RWPE1 (cell line): ENCODE data around the gene HYDIN.
A peak's percentile ranks its signal among the peaks of the same experiment; 100 is the strongest.

Experiments used
- CTCF ChIA-PET: fragments of 350-600 bp; sonication (Branson Sonifier 250); formaldehyde crosslinking; extraction: SDS; loops from one replicate; lab custom pipeline; 2021; lab: Yijun Ruan, JAX
- POLR2A ChIA-PET: fragments of 400-600 bp; formaldehyde crosslinking; extraction: SDS; loops from one replicate; lab custom pipeline; 2020; ENCODE audit warnings: antibody characterized with exemption; ENCODE audit not compliant: low non-redundant PET; lab: Yijun Ruan, JAX
- DNase-seq: peaks from one replicate; pipeline ENCODE4 v3.0.0; 2012; ENCODE audit warnings: low spot score
- H3K27ac ChIP-seq: fragments of 450-650 bp; 2 replicates; pipeline ENCODE4 v1.5.1; 2017
- TF ChIP-seq, protein P1 (sequence below): fragments of 450-650 bp; conservative IDR thresholded peaks from 2 replicates; pipeline ENCODE4 v1.5.1; 2017; ENCODE audit warnings: low read depth, mild to moderate bottlenecking

Gene HYDIN

DNA sequence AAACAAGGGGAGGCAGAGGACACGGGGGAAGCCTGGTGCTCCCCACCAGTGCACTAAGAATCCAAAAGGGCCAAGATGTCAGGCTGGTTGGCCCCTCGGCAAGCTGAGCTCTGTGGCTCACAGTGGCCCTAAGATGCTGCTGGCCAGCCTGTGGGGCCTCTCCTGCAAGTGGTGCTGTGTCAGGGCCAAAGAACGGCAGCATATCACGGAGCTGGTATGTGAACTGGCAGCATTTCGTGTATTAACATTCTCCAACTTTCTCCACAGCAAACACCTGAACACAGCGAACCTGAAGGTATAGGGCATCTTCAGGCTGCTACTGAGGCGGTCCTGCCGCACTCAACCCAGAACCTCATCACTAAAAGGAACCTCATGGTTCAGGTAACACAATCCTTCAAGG, 464.3 kb downstream of the HYDIN start:
- ChIA-PET CTCF (no interaction called here), POLR2A (no interaction called here)
- TF ChIP-seq, protein P1, sequence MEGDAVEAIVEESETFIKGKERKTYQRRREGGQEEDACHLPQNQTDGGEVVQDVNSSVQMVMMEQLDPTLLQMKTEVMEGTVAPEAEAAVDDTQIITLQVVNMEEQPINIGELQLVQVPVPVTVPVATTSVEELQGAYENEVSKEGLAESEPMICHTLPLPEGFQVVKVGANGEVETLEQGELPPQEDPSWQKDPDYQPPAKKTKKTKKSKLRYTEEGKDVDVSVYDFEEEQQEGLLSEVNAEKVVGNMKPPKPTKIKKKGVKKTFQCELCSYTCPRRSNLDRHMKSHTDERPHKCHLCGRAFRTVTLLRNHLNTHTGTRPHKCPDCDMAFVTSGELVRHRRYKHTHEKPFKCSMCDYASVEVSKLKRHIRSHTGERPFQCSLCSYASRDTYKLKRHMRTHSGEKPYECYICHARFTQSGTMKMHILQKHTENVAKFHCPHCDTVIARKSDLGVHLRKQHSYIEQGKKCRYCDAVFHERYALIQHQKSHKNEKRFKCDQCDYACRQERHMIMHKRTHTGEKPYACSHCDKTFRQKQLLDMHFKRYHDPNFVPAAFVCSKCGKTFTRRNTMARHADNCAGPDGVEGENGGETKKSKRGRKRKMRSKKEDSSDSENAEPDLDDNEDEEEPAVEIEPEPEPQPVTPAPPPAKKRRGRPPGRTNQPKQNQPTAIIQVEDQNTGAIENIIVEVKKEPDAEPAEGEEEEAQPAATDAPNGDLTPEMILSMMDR = no peak
- DNase-seq = no peak
- H3K27ac ChIP-seq = peak overlapping the region; percentile 42

DNA sequence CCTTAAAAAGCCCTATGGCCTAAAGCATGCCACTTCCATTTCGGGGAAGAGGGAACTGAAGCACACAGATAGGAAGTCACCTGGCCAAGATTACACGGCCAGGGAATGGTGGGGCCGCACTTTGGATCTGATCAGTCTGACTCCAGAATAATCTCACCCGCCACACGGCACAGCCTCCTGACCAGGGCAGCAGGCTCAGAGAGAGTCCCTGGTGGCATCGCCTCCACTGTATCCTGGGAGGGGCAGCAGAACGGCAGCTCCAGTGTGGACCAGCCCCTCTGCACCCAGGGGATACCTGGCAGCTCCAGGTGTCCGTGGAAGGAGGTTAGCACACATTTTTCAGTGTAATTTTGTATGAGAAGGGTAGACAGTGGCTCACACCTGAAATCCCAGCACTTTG, 465.0 kb downstream of the HYDIN start:
- TF ChIP-seq, protein P1 = no peak
- ChIA-PET POLR2A (no interaction called here), CTCF (no interaction called here)
- no peak for DNase-seq
- peak overlapping the region; percentile 42 for H3K27ac ChIP-seq

DNA sequence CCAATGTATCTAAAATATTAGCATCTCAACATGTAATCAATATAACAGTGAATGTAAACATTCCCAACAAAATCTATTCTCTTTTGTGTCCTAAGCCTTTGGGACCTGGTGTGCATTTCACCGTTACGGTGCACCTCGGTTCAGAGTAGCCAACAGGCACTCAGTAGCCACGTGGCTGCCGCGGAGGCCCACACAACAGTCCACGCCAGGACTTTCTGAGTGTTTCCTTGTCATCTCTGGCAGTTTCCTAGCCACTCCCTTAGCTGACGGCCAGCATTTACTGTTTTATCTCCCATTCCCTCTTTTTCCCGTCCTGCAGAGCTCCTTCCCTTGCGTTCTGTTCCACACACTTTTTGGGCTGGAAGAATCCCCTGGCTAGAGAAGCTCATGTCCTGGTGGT, 465.9 kb downstream of the HYDIN start:
- POLR2A ChIA-PET = no interaction called here
- peak overlapping the region; percentile 42 for H3K27ac ChIP-seq
- DNase-seq = no peak
- CTCF ChIA-PET = no interaction called here
- TF ChIP-seq, protein P1 = no peak

DNA sequence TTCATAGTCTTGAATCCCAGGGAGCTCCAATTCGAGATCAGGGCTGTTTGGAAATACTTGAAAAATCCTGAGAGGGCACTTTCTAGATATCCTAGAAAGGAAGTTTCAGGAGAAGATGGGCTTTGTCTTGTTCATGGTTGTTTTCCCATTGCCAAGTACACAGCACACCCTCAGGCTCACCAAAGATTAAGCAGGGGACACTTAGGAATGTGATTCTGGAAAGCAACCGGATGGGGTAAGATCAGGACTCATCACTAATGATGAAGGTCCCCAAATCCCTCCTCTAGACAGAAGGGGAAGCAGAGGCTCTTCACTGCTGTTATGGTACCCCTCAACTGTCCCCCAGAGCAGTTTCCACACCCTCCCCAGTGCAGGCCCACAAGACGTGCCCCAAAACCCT, 470.3 kb downstream of the HYDIN start:
- no peak for DNase-seq
- CTCF ChIA-PET = no interaction called here
- peak overlapping the region; percentile 88 for H3K27ac ChIP-seq
- TF ChIP-seq, protein P1 = no peak
- POLR2A ChIA-PET = no interaction called here

DNA sequence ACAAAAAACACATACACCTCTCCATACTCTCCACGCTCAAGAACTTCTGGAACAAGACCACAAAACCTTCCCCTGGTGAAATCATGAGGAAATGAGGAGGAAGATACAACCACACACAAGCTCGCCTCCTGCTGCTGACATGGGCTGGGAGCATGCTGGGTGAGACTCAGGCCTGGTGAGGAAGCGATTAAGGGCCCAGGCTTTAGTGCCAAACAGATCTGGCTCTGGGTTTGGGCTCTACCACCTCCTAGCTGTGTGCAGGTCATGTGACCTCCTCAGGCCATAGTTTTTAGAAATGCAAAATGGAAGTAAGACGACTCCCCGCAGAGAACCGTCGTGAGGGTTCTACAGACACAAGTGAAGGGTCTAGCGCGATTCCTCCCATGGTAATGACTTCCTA, 470.9 kb downstream of the HYDIN start:
- TF ChIP-seq, protein P1 = no peak
- ChIA-PET POLR2A (no interaction called here), CTCF (interaction anchor here (0.6 kb wide), 3 partner anchors 12 to 345 kb away, joined by 3 read pairs; no protein-coding TSS in a partner anchor)
- DNase-seq = no peak
- peak overlapping the region; percentile 88 for H3K27ac ChIP-seq

DNA sequence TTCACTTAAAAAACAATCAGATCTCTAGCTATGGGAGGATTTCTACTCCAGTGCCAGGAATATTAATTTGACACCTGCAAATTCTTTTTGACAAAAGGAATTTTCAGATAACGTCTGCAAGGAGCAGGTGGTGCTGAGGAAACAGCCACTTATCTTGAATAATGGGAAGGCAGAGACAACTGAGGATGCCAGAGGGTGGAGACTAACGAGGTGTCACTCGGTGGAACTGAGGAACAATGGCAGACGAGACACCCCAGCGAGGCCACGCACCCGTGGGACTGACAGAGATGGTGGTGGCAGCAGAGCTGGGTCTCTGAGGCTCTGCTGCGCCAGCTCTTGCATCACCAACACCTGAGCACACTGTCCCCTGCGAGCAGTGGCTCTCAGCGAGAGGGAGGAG, 471.7 kb downstream of the HYDIN start:
- TF ChIP-seq, protein P1 = no peak

More for the DNA sequence above, 471.7 kb downstream of the HYDIN start:
- no peak for DNase-seq
- ChIA-PET CTCF (interaction anchor here (0.6 kb wide), 1 partner anchor 166 kb away, joined by 3 read pairs; no protein-coding TSS in a partner anchor), POLR2A (no interaction called here)
- H3K27ac ChIP-seq = peak overlapping the region; percentile 88
